ENCODE data around the gene C16orf74. TPM values are rescaled to one million over a fixed set of nuclear protein-coding genes. Genes with fewer than 3 reads are reported as not detected.

C16orf74 gene
- total RNA-seq, 1 donor = 8.2 TPM

- no peak for TF ChIP-seq CTCF (IDR thresholded peaks at IDR 0.05; ENCODE audit: insufficient read depth, low read depth, low read length)
- DNase-seq (ENCODE audit: low read depth) = no peak
- H3K4me3 ChIP-seq (ENCODE audit: low read depth, low read length) = no peak overlapping the region
Measured at GRCh38 chr16:85664580-85665372, 86.1 kb downstream of the C16orf74 start.

DNA sequence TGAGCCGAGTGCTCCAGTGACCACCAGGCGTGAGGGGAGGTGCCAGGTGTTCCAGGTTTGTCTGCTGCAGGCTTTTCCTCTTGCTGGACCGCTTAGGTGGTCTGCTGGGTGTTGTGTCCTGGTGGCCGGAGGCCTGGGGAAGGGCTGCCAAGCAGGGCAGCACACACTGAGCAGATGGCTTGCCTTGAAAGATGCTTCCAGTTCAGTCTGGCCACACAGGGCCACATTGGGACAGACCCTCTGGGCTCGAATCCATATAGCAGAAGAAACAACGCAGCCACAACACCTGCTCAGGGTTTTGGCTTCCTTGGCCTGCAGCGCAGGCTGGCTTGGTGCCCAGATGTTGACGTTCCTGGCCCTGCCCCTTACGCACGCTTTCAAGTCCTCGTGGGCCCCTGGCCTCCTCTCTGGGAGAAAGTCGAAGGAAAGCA lies 87.0 kb downstream of the C16orf74 start:
- H3K4me3 ChIP-seq (ENCODE audit: low read depth, low read length) = no peak overlapping the region
- TF ChIP-seq CTCF (IDR thresholded peaks at IDR 0.05; ENCODE audit: insufficient read depth, low read depth, low read length) = no peak
- no peak for DNase-seq (ENCODE audit: low read depth)

DNA sequence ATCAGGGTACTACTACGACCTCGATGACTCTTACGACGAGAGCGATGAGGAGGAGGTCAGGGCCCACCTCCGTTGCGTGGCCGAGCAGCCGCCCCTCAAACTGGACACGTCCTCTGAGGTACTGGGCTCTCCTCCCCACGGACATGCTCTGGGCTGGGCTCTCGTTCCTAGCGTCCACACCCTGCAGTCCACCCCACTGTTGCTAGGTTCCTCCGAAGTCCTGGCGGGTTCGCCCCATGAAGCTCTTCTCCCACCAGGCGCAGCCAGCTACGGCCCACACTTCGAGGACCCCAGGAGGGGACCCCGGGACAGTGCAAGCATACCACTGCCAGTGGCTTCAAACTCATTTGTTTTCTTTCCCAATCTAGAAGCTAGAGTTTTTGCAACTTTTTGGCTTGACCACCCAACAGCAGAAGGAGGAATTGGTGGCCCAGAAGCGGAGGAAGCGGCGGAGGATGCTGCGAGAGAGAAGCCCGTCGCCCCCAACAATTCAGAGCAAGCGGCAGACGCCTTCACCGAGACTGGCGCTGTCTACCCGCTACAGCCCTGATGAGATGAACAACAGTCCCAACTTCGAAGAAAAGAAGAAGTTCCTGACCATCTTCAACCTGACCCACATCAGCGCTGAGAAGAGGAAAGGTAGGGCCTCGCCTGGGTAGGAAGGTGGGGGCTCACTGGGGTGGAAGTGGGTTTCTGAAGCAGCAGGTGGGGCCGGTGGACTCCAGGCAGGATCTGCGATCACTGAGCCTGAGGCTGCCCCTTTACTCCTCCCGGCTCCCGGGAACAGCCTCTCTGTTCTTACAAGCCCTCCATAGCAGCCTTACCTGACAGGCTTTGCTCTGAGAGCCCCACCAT lies 87.7 kb downstream of the C16orf74 start:
- TF ChIP-seq CTCF (IDR thresholded peaks at IDR 0.05; ENCODE audit: insufficient read depth, low read depth, low read length) = no peak
- no peak for DNase-seq (ENCODE audit: low read depth)
- H3K4me3 ChIP-seq (ENCODE audit: low read depth, low read length) = no peak overlapping the region

GRCh38 chr16:85662482-85662812 lies 88.4 kb downstream of the C16orf74 start:
- DNase-seq (ENCODE audit: low read depth) = no peak
- H3K4me3 ChIP-seq (ENCODE audit: low read depth, low read length) = no peak overlapping the region
- TF ChIP-seq CTCF (IDR thresholded peaks at IDR 0.05; ENCODE audit: insufficient read depth, low read depth, low read length) = no peak

DNA sequence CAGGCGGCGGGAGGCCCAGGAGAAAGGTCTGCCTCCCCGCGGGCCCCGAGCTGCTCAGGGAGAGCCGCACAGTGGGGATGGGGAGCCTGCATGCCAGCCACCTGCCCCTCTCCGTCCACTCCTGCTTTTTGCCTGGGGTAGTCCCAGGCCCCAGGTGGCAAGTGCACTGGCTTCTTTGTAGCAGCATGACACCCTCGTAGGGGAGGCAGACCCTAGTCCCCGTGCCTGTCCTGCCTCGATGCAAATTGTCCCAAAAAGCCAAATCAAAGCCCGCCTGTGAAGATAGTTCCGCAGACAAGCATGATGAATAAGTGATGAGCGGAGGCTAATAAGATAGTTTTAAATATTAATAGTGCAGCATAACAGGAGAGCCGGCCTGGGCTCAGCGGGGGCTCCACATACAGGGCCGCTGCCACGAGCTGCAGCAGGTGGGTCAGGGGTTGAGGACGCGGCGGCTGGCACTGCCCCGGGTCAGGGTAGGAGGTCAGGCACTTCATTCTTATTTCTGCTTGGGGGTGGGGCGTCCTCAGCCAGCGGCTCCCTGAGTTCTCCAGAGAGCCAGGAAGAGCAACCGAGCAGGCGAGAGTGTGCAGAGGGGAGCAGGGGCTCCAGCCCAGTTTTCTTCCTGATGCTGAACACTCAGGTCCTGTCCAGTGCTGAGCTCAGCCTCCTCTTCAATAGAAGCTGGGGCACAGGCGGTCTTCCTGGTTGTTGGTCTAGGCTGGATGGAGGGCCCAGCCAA lies 89.0 kb downstream of the C16orf74 start:
- no peak for DNase-seq (ENCODE audit: low read depth)
- no peak for TF ChIP-seq CTCF (IDR thresholded peaks at IDR 0.05; ENCODE audit: insufficient read depth, low read depth, low read length)
- no peak overlapping the region for H3K4me3 ChIP-seq (ENCODE audit: low read depth, low read length)

- no peak overlapping the region for H3K4me3 ChIP-seq (ENCODE audit: low read depth, low read length)
- no peak for DNase-seq (ENCODE audit: low read depth)
- no peak for TF ChIP-seq CTCF (IDR thresholded peaks at IDR 0.05; ENCODE audit: insufficient read depth, low read depth, low read length)
Measured at GRCh38 chr16:85660843-85661739, 89.8 kb downstream of the C16orf74 start.

Measured in fibroblast of villous mesenchyme (primary cell).